CD1c-positive myeloid dendritic cell (primary cell): Measurements from ENCODE around the gene PRR29.
A peak's percentile ranks its signal among the peaks of the same experiment; 100 is the strongest.
"Not testable (repeated sequence)": the region's sequence is repeated elsewhere in the genome, so short reads cannot be mapped to it uniquely, and the experiment has no call there.

ENCODE experiments used
- DNase-seq: peaks from one replicate; pipeline ENCODE4 v3.0.0-alpha.2; 2016; ENCODE audit errors: extremely low spot score

Gene PRR29

DNA sequence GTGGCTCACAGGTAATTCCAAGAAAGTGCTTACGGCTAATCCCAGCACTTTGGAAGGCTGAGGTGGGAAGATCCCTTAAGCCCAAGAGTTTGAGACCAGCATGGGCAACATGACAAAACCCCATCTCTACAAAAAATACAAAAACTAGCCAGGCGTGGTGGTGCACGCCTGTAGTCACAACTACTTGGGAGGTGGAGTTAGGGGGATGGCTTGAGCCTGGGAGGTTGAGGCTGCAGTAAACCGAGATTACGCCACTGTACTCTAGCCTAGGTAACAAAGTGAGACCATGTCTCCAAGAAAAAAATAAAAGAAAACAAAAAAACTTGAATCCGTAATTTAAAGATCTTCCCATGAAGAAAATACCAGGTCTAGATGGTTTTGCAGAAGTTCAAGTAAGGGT is 17.3 kb downstream of the PRR29 start:
- no peak for DNase-seq

DNA sequence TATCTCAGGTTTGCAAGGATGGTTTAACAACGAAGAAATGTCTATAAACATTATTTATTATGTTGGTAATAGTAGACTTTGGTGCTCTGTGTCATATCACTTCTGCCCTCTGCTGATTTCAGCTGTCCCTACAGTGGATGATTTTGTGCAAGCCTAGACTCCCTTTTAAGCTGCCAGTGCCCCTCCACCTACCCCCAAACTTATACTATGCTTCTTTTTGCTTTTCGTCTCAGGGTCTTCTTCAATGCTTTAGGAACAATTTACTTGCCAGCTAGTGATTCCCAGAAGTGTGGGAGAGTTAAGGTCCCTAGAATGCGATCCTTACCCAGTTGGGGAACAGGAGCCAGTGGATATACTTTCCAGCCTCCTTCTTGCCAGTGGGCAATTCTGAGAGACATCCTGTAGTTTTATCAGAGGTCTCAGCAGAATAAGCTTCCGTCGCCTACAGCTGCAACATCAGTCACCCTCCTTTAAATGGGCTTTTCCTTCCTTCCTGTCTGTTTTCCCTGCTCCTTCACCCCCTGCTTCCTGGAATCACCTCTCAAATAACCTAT is 18.2 kb downstream of the PRR29 start:
- no peak for DNase-seq

DNA sequence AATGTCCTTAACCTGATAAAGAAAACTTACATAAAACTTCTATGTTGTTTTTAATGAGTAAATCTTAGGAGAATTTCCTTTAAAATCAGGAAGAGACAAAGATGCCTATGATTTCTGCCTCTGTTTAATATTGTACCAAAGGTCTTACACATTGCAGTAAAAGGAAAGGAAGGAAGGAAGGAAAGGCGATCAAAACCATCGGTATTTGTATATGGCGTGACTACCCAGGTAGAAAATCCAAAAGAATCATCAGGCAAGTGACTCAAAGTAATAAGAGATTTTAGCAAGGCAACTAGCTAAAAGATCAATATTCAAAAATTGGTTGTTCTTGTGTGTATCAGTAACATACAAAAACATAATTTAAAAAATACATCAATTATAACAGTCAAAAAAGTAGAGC is 18.8 kb downstream of the PRR29 start:
- no peak for DNase-seq

DNA sequence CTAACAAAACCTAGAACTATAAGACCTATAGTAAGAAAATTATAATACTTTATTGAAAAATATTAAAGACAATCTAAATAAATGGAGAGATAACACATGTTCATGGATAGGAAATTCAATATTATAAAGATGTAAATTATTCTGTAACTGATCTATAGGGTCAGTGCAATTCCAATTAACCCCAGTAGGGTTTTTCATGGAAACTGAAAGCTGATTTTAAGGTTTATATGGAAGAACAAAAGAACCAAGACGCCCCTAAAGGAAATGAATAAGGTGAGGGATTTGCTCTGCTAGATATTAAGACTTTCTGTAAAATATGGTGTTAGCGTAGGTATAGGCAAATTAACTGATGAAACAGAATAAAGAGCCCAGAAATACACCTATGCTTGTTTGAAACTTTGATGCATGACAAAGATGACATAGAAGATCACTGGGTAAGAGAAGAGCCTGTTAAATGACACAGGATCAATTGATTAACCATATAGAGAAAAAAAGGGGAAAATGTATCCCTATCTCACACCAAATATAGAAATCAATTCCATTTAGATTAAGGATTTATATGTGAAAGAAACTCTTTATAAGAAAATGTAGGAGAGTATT is 19.3 kb downstream of the PRR29 start:
- no peak for DNase-seq

DNA sequence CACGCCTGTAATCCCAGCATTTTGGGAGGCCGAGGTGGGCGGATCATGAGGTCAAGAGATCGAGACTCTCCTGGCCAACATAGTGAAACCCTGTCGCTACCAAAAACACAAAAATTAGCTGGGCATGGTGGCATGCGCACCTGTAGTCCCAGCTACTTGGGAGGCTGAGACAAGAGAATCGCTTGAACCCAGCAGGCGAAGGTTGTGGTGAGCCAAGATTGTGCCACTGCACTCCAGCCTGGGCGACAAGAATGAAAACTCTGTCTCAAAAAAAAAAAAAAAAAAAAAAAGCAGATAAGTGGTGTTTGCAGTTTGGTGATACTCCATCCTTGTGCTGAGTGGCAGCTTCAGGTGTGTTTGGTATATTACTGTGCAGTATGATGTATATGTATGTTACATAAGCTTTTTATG is 21.4 kb downstream of the PRR29 start:
- not testable (repeated sequence) for DNase-seq

DNA sequence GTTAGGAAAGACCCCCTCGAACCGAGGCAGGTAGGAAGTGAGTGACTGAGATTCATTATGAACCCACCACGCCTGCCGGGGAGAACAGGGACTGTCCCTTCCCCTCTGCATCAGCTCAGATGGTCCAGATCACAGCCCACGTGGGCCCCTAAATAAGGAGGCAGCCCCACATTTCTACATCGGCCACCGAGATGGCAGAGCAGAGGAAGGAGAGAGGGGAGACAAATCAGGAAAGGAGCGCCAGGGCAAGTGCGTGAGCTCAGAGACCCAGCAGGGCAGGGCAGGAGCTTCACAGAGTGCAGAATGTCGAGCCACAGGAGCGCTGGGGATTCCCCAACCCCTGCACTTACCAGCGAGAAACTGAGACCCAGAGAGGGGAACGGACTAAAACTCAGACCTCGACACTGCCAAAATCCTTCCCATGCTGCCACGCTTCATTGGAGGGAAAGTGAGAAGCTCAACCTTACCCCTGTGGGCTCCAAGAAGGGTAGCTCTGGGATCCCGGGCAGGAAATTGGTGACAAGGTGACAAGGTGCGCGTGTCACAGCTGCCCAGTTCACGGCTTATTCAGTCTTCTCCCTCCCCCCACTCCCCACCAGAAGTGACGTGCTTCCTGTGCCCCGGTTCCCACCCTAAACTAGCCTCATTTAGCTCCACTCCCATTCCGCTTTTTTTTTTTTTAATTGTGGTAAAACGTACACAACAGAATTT is 22.1 kb downstream of the PRR29 start, which contains the start of gene ICAM2:
Gene ICAM2, minus strand, starts transcription at position 578 of the 711 bp plus-strand sequence. CDS start 13,942 bp downstream, outside the sequence.
- peak; percentile 79 for DNase-seq

DNA sequence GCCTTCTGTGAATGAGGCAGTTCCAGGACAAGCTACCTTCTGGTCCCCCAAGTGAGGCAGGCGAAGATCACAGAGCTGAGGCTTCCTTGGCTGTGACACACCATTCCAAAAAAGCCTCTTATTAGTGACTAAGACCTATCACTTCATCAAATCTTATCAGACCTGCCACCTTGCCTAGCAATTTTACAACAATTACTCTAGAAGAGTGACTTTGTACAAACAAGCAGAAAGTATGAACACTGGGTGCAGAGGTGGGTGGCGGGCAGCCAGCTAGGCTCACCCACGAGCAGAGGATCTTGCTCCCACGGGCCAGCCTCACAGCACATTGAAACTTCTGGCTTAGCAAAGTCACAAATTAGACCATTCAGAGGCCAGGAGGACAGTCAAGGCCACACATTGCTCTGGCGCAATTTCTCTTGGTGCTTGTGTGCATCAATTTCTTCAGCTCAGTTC is 24.5 kb downstream of the PRR29 start:
- DNase-seq: no peak

DNA sequence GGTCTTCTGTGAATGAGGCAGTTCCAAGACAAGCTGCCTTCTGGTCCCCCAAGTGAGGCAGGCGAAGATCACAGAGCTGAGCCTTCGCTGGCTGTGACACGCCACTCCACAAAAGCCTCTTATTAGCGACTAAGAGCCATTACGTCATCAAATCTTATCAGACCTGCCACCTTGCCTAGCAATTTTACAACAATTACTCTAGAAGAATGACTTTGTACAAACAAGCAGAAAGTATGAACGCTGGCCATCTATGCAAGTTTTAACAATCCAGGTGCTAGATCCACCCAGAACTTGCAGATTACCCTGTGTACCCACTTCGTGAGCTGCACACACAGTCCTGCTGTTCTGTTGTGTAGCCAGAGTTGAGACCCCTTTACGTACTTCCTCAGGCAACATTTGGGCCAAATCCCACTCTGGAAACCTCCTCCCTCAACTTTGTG is 26.1 kb downstream of the PRR29 start:
- no peak for DNase-seq

DNA sequence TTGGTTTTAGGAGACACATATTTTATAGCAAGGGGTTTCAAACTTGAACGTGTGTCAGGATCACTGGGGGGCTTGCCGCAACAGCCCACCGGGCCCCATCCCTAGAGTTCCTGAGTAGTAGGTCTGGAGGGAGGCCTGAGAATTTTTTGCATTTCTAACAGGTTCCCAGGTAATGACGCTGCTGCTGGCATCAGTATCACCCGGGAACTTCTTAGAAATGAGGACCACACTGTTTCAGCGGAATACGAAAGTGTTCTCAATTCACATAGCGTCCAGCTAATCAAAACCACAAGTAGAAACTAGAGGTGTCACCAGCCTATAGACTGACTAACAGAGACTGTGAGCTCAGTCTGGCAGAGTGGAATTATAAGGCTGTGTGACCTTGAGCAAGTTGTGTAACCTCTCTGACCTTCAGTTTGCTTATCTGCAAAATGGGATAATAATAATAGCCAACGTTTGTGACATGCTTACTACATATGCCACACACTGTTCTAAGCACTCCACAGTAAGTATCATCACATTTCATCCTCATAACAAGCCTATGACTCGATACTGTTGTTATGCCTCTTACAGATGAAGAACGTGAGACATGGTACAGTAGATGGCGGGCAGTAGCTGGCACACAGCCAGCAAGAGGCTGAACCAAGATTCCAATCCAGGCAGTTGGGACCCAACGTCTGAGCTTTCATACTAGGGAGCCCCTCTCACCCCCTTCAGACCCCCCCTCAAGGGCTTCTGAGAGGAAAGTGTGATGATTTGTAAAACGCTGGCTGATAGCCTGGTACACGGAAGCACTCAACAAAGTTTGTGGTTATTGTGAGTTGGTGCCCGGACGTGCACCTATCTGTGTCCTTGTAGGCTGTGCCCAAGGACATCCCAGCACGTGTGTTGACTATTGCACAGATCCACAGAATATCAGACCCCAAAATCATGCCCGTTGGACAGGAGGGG is 26.9 kb downstream of the PRR29 start:
- DNase-seq: peak; percentile 11

DNA sequence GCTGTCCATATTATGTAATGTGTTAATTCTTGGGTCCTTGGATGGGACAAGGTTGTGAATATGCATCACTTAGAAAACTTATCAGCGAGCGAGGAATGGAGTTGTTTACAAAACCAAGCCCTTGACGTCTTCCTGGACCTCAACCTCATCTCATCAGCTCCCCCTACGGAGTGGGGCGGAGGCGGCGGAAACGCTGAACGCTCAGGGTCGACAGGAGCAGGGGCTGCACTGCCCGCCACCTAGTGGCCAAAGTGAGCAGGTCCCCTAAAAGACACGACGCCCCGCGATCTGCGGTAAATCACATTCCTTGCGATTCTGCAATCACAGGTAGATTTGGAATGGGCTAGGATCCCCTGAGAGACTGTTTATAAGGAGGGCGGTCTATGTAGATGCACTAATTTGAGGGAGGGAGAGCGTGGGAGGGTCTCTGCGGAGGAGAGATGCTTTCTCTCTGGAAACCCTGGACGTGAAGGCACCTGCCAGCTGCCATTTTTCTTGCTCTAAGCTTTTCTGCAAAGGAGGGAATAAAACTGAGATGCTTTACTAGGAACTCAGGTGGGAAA is 27.7 kb downstream of the PRR29 start:
- DNase-seq: peak; percentile 91

DNA sequence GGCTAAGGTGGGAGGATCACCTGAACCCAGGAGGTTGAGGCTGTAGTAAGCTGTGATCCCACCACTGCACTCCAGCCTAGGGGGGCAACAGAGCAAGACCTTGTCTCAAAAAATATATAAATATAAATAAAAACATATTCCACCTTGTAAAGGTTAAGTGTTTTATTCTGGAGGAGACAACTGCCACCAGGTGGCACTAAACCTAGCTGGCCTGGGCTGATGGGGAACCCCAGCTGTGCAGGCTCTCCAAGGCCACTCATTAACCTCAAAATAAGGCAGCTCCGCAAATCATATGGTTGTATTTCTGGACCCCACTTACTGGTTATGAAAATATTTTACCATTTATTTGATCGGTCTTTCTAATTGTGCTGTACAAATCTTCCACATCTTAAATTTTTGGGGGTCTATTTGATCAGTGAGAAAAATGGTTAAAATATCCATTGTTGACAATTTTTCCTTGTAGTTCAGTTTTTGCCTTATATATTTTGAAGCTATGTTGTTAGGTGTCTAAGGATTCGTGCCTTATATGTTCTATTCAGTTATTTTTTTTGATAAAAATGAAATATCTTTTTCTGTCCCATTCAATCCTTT is 30.8 kb downstream of the PRR29 start:
- DNase-seq: peak; percentile 81

DNA sequence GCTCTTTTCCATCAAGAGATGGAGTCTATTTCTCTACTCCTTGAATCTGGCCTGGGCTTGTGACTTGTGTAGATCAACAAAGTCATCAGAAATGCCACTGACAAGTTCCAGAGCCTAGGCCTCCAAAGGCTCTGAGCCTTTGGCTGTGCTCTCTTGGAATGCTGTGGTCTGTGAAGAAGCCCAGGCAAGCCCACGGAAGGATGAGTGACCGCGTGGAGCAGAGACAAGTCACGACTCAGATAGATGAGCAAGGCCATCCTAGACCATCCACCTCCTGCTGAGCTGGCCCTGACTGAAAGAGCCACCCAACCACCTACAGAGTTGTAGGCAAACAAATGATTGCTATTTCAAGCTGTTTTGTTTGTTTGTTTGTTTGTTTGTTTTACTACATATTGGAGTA is 33.9 kb downstream of the PRR29 start:
- DNase-seq: no peak

DNA sequence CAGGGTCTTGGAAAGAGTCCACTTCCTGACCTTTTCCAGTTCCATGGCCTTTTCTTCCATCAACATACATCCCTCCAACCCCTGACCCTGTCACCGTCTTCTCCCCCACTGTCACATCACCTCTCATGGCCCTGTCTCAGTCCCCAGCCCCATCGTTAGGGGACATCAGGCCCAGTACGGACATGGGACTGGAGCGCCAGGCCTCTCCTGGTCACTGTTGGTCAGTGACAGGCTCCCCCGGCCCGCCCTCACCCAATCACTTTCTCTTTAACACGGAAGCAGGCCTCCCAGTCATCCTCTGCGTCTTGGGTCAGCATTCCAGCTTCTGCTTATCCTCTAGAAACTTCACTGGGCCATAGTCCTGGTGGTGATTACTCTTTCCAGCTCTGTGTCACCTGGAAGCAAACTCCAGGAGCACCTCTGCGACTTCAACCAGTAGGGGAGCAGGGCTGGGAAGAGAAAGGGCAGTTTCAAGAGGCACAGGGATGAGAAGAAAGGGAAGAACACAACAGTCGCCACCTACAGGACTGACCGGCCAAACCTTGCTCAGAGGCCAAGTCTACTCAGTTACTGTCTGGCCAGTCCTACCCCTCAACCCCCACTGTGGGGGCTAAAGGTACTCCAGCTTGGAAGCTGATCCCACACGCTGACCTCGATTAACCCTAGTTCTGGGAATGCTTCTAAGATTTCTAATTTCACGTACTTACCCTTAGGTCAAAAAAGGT is 38.2 kb downstream of the PRR29 start:
- DNase-seq: no peak

DNA sequence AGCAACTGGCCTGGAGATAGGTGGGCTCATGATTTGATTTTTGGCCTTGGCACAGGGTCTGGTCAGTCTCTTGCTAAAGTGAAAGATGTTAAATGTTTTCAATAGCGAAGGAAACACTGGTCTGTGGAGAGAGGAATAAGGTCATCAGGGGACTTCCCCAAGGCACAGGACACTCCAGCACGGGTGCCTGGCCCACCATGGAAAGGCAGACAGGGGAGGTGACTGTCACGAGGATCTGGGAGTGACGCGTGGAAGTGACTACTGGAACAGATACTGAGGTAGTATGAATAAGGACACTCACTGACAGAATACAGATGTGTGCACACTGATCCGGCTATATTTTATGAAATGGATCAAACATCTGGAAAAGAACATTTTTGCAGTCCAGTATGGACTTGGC is 39.0 kb downstream of the PRR29 start:
- DNase-seq: no peak

DNA sequence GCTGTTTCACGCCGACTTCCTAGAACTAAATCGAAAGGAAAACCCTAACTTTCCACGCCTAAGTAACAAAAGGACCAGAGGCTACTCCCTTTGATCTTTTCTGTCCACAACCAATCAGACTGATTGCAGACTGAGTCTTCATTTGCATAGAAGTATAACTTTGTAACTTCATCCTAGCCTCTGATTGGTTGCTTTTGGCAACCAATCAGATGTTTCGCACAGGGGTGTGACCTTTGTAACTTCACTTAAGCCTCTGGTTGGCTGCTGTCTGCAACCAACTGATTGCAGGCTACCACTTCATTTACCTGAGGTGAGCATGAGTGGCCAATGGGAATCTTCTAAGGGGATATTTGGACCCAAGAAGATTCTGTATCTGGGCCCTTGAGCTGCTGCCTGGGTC is 39.7 kb downstream of the PRR29 start:
- no peak for DNase-seq

DNA sequence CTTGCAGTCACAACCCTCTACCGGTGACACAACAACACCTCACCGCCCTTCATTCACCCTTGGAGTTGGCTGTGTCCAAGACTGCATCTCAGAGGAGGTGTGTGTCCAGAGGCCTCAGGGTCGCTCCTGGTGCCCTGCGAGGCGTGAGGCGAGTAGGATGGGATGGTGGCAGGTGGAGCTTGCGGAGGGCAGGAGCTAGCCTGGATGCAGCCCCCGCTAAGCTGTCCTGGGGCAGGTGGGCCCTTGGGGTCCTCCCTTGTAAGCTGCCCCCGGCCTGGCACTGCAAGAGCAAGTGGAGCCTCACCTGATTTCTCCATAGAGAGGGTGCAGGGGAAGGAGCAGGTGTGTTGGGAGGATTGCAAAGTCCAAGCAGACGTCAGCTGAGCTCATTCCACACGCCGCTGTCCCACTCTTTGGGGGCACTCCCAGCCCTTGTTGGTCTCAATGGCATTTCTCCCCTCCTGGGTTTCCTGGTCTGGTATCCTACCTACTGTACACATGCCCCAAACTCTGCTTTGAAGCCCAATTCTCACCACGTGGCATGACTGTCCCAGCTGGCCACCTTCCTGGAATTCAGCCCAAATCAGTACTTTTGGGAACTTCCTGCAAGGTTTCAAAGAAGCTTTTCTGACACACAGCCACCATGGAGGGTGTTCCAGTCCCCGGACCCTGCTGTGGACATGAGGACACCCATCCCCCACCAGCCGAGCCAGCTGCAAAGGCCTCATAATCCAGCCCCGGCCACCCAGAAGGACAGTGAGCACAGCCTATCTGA is 40.4 kb downstream of the PRR29 start:
- no peak for DNase-seq

DNA sequence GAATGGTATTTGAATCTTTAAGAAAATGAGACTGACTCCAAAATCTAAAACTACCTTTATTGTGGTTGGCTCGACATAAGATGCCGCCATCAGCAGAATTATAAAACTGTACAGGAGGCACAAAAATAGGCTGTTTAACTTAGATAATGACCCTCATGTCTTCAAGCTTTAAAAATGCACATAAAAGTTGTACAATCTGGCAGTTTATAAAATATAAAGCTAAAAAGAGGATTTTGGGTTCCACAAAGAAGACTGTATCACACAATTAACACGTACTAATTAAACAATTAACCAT is 40.9 kb downstream of the PRR29 start:
- no peak for DNase-seq

DNA sequence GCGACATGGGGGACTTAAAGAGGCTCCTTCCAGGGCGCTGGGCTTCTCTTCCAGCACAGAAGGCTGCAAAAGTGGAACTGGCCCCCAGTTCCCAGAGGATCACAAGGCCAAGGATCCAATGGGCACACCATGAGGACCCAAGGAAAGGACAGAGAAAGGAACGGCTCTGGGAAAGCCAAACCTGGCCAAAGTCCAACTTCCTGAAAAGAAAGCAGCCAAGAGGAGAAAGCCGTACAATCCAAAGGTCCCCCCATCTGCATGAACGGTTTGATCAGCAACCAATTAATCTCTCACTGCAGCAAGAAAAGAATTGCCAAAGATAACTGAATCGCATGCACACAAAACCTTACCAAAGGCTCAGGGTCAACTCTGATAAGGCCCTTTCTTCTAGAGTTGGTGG is 42.1 kb downstream of the PRR29 start:
- DNase-seq: no peak

DNA sequence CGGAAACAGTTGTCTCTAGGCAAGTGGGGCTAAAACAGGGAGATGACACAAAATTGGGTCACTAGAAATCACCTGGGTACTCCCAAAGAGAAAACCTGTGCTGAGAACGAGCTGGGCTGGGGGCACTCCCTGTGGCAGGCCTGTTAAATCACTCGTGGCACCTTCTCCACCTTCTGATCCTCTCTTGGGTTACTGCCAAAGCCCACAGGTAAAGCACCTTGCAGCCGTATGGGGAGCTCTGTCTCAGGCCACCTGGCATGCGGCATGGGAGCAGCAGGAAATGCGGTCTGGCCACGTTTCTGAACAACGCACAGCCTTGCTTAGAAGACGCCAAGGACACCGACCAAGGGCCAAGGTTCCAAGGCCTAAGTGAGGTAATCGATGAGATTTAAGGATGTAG is 43.8 kb downstream of the PRR29 start:
- no peak for DNase-seq
